Upper lobe of left lung (tissue), 6 donors: ENCODE measurements around the gene CHIT1. TPM values are rescaled to one million over a fixed set of nuclear protein-coding genes. Genes with fewer than 3 reads are reported as not detected.
A peak's percentile ranks its signal among the peaks of the same experiment; 100 is the strongest.

ENCODE experiments used
- ATAC-seq, 2 donors: fragments of 200-7000 bp; cut with Tn5 transposase; one replicate each; pipeline ENCODE4 v1.9.1; 2022; ENCODE audit warnings: mild to moderate bottlenecking in 2 of 2, moderate library complexity in 2 of 2; ENCODE audit not compliant: low FRiP score in 2 of 2
- DNase-seq, 2 donors: peaks; one replicate each; pipeline ENCODE4 v3.0.0-alpha.2; 2019 to 2020
- H3K27ac ChIP-seq, 4 donors: fragments of 200-600 bp; sonication (generic); one replicate each; pipeline ENCODE4 v1.5.1; 2016 to 2019
- H3K27me3 ChIP-seq, 4 donors: fragments of 200-600 bp; sonication (generic); one replicate each; pipeline ENCODE4 v1.5.1; 2017 to 2019
- H3K36me3 ChIP-seq, 4 donors: fragments of 200-600 bp; sonication (generic); one replicate each; pipeline ENCODE4 v1.5.1; 2016 to 2019
- H3K4me1 ChIP-seq, 4 donors: fragments of 200-600 bp; sonication (generic); one replicate each; pipeline ENCODE4 v1.5.1; 2018 to 2019
- H3K4me3 ChIP-seq, 4 donors: fragments of 200-600 bp; sonication (generic); one replicate each; pipeline ENCODE4 v1.5.1; 2017 to 2019; ENCODE audit warnings: mild to moderate bottlenecking in 2 of 4, moderate library complexity in 1 of 4
- H3K9me3 ChIP-seq, 4 donors: fragments of 200-600 bp; sonication (generic); one replicate each; pipeline ENCODE4 v1.5.1; 2018 to 2019
- CTCF ChIP-seq, 6 experiments: fragments of 450-650 bp in 4 of 6; fragments of 200-600 bp in 2 of 6; sonication (generic) in 2 of 6; IDR thresholded peaks; one replicate each; pipeline ENCODE4 v1.5.1; 2016 to 2019; ENCODE audit warnings: antibody characterized with exemption in 6 of 6
- EP300 ChIP-seq, 4 donors: sonication (generic); formaldehyde crosslinking; IDR thresholded peaks; one replicate each; pipeline ENCODE4 v1.5.1; 2017; ENCODE audit warnings: antibody characterized with exemption in 4 of 4, control low read depth in 2 of 4
- POLR2A ChIP-seq, 4 donors: fragments of 450-650 bp; IDR thresholded peaks; one replicate each; pipeline ENCODE4 v1.5.1; 2016 to 2017; ENCODE audit warnings: antibody characterized with exemption in 4 of 4, mild to moderate bottlenecking in 2 of 4
- POLR2AphosphoS5 ChIP-seq, 2 donors: sonication (generic); formaldehyde crosslinking; IDR thresholded peaks; one replicate each; pipeline ENCODE4 v1.5.1; 2017; ENCODE audit warnings: antibody characterized with exemption in 2 of 2
- WGBS, 2 donors: methylation state at CpG; one replicate each; pipeline ENCODE4 v1.1.5; 2017 to 2018; 5-methylcytosine and 5-hydroxymethylcytosine counted together
- total RNA-seq, 6 donors: library from RNA; depleted of rRNA in 4 of 6; stranded (reverse); fragments of >200 nt in 4 of 6; gene quantifications; one replicate each; pipeline versions ENCODE4 v1.1.0 to v1.2.1, GENCODE V29; 2016 to 2021
- donor health status: DM: no; HTN: no; CAD: no; lungs with moderate emphysema.
- donor health status: DM: no; HTN: yes; CAD: no; lungs with severe emphysema.

CHIT1 gene
- total RNA-seq, 6 donors from 2014 or later, result 2.0 to 97.4 (median 3.7) TPM

GRCh38 chr1:203186446-203187303, 42.8 kb downstream of the CHIT1 start, which contains the start of gene CHI3L1:
Gene CHI3L1 (minus strand): TSS chr1:203186704. CDS start chr1:203186623, 81 bp downstream.
- peaks cover 9 to 24% (median 21%) of the 10 kb centered on the region in 4 donors for H3K4me1 ChIP-seq
- no peaks in the 10 kb centered on the region for H3K9me3 ChIP-seq
- H3K27me3 ChIP-seq, result no peaks in the 10 kb centered on the region
- ATAC-seq, result peak; percentile 50 to 53
- H3K4me3 ChIP-seq, result peak within 1 kb of the TSS in 1 of 4 donors; percentile 14
- H3K27ac ChIP-seq, result peak within 1 kb of the TSS; percentile 10 to 71 (median 37)
- DNase-seq, result peak in 1 of 2 donors; percentile 85
- TF ChIP-seq CTCF (IDR thresholded peaks at IDR 0.05) (no peak), EP300 (IDR thresholded peaks at IDR 0.05) (peak in 1 of 4 donors; percentile 61), POLR2AphosphoS5 (IDR thresholded peaks at IDR 0.05) (peak in 1 of 2 donors; percentile 58), POLR2A (IDR thresholded peaks at IDR 0.05) (peak in 1 of 4 donors; percentile 28)
- 26 to 33% methylated on average over 12 to 14 of the region's 14 CpGs for WGBS, 2 donors
- no peaks in the 10 kb centered on the region for H3K36me3 ChIP-seq

GRCh38 chr1:203186091-203186445, 43.4 kb downstream of the CHIT1 start:
- Histone ChIP-seq H3K9me3 (no peaks in the 10 kb centered on the region), H3K4me1 (peaks cover 9 to 24% (median 21%) of the 10 kb centered on the region in 4 donors), H3K36me3 (no peaks in the 10 kb centered on the region), H3K4me3 (peak overlapping the region in 1 of 4 donors; percentile 14), H3K27me3 (no peaks in the 10 kb centered on the region), H3K27ac (peak overlapping the region in 3 of 4 donors; percentile 10 to 71 (median 62))
- 75 to 85% methylated on average over 5 of the region's 5 CpGs for WGBS, 2 donors
- DNase-seq, result no peak
- ATAC-seq, result no peak
- TF ChIP-seq POLR2AphosphoS5 (IDR thresholded peaks at IDR 0.05) (no peak), POLR2A (IDR thresholded peaks at IDR 0.05) (no peak), CTCF (IDR thresholded peaks at IDR 0.05) (no peak), EP300 (IDR thresholded peaks at IDR 0.05) (no peak)

GRCh38 chr1:203185585-203185984, 43.9 kb downstream of the CHIT1 start:
- Histone ChIP-seq H3K36me3 (peaks cover 0 to 2% (median 0%) of the 10 kb centered on the region in 4 donors), H3K4me3 (peak overlapping the region in 1 of 4 donors; percentile 14), H3K9me3 (no peaks in the 10 kb centered on the region), H3K27ac (peak overlapping the region in 1 of 4 donors; percentile 10), H3K27me3 (no peaks in the 10 kb centered on the region), H3K4me1 (peaks cover 9 to 24% (median 21%) of the 10 kb centered on the region in 4 donors)
- TF ChIP-seq POLR2A (IDR thresholded peaks at IDR 0.05) (no peak), EP300 (IDR thresholded peaks at IDR 0.05) (no peak), POLR2AphosphoS5 (IDR thresholded peaks at IDR 0.05) (no peak), CTCF (IDR thresholded peaks at IDR 0.05) (no peak)
- no peak for DNase-seq
- 70 to 76% methylated on average over 4 of the region's 4 CpGs for WGBS, 2 donors
- ATAC-seq, result no peak

- peaks cover 0 to 5% (median 0%) of the 10 kb centered on the region in 4 donors for H3K36me3 ChIP-seq
- ATAC-seq (no peak), DNase-seq (peak in 1 of 2 donors; percentile 60)
- WGBS, 2 donors, result 81 to 84% methylated on average over 10 of the region's 10 CpGs
- no peak overlapping the region for H3K4me3 ChIP-seq
- TF ChIP-seq POLR2A (IDR thresholded peaks at IDR 0.05), result no peak
- TF ChIP-seq EP300 (IDR thresholded peaks at IDR 0.05), result no peak
- no peak for TF ChIP-seq CTCF (IDR thresholded peaks at IDR 0.05)
- no peak for TF ChIP-seq POLR2AphosphoS5 (IDR thresholded peaks at IDR 0.05)
- H3K4me1 ChIP-seq, result peaks cover 9 to 24% (median 21%) of the 10 kb centered on the region in 4 donors
- no peaks in the 10 kb centered on the region for H3K9me3 ChIP-seq
- no peaks in the 10 kb centered on the region for H3K27me3 ChIP-seq
- no peak overlapping the region for H3K27ac ChIP-seq
These were observed 44.4 kb downstream of the CHIT1 start for GRCh38 chr1:203185061-203185461.
